Measurements from ENCODE around the gene MAB21L4. TPM values are rescaled to one million over a fixed set of nuclear protein-coding genes. Genes with fewer than 3 reads are reported as not detected.

MAB21L4 gene
- total RNA-seq, 2 experiments from 2014 or later, result not detected

DNA sequence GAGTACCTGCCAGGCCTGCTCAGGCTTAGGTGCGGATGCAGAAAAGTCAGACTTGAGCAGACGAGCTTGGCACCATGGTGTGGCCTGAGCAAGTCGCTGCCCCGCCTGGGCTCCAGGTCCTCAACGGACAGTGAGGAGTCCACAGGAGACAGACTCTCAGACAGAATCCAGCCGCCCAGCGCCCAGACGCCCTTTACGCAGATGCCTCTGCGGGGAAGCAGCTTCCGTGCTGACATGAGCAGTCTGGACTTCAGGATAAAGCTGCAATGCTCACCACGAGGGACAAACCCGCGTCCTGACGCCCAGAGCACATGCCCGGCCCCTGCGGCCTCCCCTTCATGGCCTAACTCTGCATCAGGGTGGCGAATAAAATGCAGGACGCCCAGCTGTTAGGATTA lies 3.5 kb upstream of the MAB21L4 start:
- H3K9me3 ChIP-seq (ENCODE audit: low read length), result no peaks in the 10 kb centered on the region
- H3K36me3 ChIP-seq (ENCODE audit: insufficient read depth, low read length), result no peaks in the 10 kb centered on the region
- H3K9me2 ChIP-seq (ENCODE audit: insufficient read depth, low read length), result no peaks in the 10 kb centered on the region
- H2AFZ ChIP-seq (ENCODE audit: low read length), result no peak overlapping the region
- ChIA-PET CTCF (ENCODE audit: unreplicated experiment) (no interaction called here), POLR2A (no interaction called here)
- no peak overlapping the region for H3K4me2 ChIP-seq (ENCODE audit: low read length)
- intact Hi-C loops (cut with micrococcal nuclease; ENCODE audit: unreplicated experiment), result no loop called here
- no peak for DNase-seq (ENCODE audit: low spot score)
- H3K79me2 ChIP-seq (ENCODE audit: insufficient read depth, low read depth, low read length), result no peaks in the 10 kb centered on the region
- BruUV-seq (replicated peaks), result no TSS peak
- H4K20me1 ChIP-seq (ENCODE audit: insufficient read depth, low read length), result no peaks in the 10 kb centered on the region
- H3K4me3 ChIP-seq (ENCODE audit: low read depth, low read length, poor library complexity, severe bottlenecking), result no peak overlapping the region
- TF ChIP-seq EZH2phosphoT487 (IDR thresholded peaks at IDR 0.05; ENCODE audit: borderline replicate concordance, low read depth, low read length), result no peak
- TF ChIP-seq, protein P1, sequence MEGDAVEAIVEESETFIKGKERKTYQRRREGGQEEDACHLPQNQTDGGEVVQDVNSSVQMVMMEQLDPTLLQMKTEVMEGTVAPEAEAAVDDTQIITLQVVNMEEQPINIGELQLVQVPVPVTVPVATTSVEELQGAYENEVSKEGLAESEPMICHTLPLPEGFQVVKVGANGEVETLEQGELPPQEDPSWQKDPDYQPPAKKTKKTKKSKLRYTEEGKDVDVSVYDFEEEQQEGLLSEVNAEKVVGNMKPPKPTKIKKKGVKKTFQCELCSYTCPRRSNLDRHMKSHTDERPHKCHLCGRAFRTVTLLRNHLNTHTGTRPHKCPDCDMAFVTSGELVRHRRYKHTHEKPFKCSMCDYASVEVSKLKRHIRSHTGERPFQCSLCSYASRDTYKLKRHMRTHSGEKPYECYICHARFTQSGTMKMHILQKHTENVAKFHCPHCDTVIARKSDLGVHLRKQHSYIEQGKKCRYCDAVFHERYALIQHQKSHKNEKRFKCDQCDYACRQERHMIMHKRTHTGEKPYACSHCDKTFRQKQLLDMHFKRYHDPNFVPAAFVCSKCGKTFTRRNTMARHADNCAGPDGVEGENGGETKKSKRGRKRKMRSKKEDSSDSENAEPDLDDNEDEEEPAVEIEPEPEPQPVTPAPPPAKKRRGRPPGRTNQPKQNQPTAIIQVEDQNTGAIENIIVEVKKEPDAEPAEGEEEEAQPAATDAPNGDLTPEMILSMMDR (conservative IDR thresholded peaks at IDR 0.05; ENCODE audit: low read length), result no peak
- no peaks in the 10 kb centered on the region for H3K4me1 ChIP-seq (ENCODE audit: insufficient read depth, low read length, poor library complexity, severe bottlenecking)
- H3K27ac ChIP-seq (ENCODE audit: low read depth, low read length, poor library complexity, severe bottlenecking), result no peak overlapping the region

DNA sequence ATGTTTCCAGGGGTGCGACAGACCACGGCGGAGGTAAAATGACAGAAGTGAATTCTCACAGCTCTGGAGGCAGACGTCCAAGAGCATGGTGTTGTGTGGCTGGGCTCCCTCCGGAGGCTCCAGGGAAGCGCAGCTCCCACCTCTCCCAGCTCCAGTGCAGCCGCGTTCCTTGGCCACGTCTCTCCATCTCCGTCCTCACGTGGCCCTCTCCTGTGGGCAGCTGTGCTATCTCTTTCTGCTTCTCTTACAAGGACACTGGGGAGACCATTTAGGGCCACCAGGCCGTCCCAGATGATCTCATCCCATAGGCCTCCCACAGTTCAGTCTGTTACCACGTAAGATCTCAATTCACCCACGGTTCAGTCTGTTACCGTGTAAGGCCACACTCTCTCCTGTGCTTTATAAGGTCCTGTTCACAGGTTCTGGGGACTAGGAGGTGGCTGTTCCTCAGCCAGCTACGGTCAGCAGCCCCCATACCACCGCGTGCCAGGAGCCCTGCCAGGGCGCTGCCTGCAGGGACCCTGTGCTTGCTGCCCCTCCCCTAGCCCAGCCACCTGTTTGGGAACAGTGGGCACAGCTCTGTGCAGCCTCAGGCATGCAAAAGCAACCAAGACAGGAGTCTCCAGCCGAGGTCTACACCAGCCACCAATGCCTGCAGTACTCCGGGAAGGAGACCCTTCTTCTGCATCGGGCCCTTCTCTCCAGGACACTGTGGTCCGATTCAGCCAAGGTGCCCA lies 2.9 kb upstream of the MAB21L4 start:
- Histone ChIP-seq H3K4me3 (ENCODE audit: low read depth, low read length, poor library complexity, severe bottlenecking) (no peak overlapping the region), H3K36me3 (ENCODE audit: insufficient read depth, low read length) (no peaks in the 10 kb centered on the region), H3K4me2 (ENCODE audit: low read length) (no peak overlapping the region), H3K4me1 (ENCODE audit: insufficient read depth, low read length, poor library complexity, severe bottlenecking) (no peaks in the 10 kb centered on the region), H3K27ac (ENCODE audit: low read depth, low read length, poor library complexity, severe bottlenecking) (no peak overlapping the region), H3K79me2 (ENCODE audit: insufficient read depth, low read depth, low read length) (no peaks in the 10 kb centered on the region), H3K9me3 (ENCODE audit: low read length) (no peaks in the 10 kb centered on the region), H3K9me2 (ENCODE audit: insufficient read depth, low read length) (no peaks in the 10 kb centered on the region), H2AFZ (ENCODE audit: low read length) (no peak overlapping the region), H4K20me1 (ENCODE audit: insufficient read depth, low read length) (no peaks in the 10 kb centered on the region)
- no peak for DNase-seq (ENCODE audit: low spot score)
- CTCF ChIA-PET (ENCODE audit: unreplicated experiment), result no interaction called here
- TF ChIP-seq EZH2phosphoT487 (IDR thresholded peaks at IDR 0.05; ENCODE audit: borderline replicate concordance, low read depth, low read length), result no peak
- TF ChIP-seq, protein P1 (conservative IDR thresholded peaks at IDR 0.05; ENCODE audit: low read length), result no peak
- BruUV-seq (replicated peaks), result no TSS peak
- POLR2A ChIA-PET, result no interaction called here
- intact Hi-C loops (cut with micrococcal nuclease; ENCODE audit: unreplicated experiment), result no loop called here

DNA sequence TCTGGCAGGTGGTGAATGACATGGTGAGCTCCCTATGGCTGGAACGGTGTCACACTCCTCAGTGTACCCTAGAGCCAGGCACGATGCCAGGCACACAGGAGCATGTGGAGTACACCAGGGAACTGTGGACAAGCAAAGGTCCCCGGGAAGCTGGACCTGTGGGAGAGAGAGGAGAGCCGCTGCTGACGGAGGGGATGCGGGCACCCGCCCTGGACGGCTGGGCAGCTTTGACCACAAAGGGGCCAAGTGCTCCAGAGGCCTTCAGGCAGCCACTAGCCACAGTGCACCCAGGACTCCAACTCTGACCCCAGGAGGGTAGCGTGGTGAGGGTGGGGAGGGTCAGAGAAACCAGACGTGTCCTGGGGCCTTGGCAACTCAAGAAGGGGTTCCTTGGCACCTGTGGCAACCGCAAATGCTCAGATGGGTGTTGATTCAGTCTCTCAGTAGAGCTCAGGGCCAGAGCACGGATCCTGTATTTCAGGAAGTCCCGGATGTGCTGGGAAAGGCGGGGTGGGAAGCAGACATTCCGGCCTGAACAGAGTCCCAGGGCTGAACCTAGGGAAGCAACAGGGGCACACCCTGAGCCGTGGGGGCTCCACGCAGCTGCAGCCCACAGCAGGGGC lies 2.3 kb upstream of the MAB21L4 start:
- intact Hi-C loops (cut with micrococcal nuclease; ENCODE audit: unreplicated experiment), result no loop called here

More for the DNA sequence above, 2.3 kb upstream of the MAB21L4 start:
- TF ChIP-seq, protein P1 (conservative IDR thresholded peaks at IDR 0.05; ENCODE audit: low read length), result no peak
- TF ChIP-seq EZH2phosphoT487 (IDR thresholded peaks at IDR 0.05; ENCODE audit: borderline replicate concordance, low read depth, low read length), result no peak
- H3K36me3 ChIP-seq (ENCODE audit: insufficient read depth, low read length), result no peaks in the 10 kb centered on the region
- CTCF ChIA-PET (ENCODE audit: unreplicated experiment), result no interaction called here
- no peaks in the 10 kb centered on the region for H3K9me2 ChIP-seq (ENCODE audit: insufficient read depth, low read length)
- no peak overlapping the region for H3K4me3 ChIP-seq (ENCODE audit: low read depth, low read length, poor library complexity, severe bottlenecking)
- H2AFZ ChIP-seq (ENCODE audit: low read length), result no peak overlapping the region
- H3K9me3 ChIP-seq (ENCODE audit: low read length), result no peaks in the 10 kb centered on the region
- H3K4me1 ChIP-seq (ENCODE audit: insufficient read depth, low read length, poor library complexity, severe bottlenecking), result no peaks in the 10 kb centered on the region
- no peak overlapping the region for H3K4me2 ChIP-seq (ENCODE audit: low read length)
- no peaks in the 10 kb centered on the region for H3K79me2 ChIP-seq (ENCODE audit: insufficient read depth, low read depth, low read length)
- no peak for DNase-seq (ENCODE audit: low spot score)
- BruUV-seq (replicated peaks), result no TSS peak
- no peak overlapping the region for H3K27ac ChIP-seq (ENCODE audit: low read depth, low read length, poor library complexity, severe bottlenecking)
- no peaks in the 10 kb centered on the region for H4K20me1 ChIP-seq (ENCODE audit: insufficient read depth, low read length)
- POLR2A ChIA-PET, result no interaction called here

All from OCI-LY7 (cell line).